ENCODE measurements around the gene NPHP1.

DNA sequence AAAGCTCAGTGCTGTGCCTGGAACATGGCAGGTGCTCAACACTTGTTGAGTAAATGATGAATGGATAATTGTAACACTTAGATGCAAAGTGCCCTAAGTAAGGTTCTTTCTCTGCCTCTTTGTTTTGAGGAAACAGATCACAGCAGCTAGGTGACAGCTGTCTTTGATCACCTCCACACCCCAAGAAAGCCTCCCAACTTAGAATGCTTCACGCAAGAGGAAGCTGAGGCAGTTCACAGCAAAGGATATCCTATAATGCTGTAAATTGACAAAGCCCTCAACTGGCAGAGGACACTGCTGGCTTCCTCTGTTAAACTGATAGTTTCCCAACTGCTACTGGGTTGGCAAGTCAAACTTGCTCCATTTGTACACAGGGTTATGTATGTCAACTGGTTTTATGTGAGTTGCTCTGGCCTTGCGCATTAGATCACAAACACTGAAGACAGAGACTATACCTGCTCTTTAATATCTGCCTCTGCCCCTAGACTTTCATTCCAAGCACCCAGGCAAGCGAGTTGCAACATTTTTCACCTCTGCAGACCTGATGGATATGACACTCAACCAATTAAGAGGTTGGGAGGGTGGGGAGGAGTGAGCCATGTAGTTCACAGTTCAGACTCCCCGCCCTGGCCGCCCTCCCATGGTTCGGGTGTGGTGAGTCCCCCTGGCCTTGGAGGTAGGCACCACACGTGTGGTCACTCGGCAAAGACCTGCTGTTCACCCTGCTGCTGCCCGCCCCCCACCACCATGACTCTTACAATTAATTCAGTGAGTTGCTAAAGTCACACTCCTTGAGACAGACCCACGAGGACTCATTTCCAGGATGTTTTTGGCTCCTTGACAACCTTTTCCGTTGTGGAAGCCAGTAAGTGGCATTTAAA is 84.4 kb downstream of the NPHP1 start:
- TF ChIP-seq POLR2A (IDR thresholded peaks at IDR 0.05; ENCODE audit: low read length) = no peak
- TF ChIP-seq GATA1 (IDR thresholded peaks at IDR 0.05; ENCODE audit: low read depth, low read length) = no peak

Measured in erythroblast (primary cell).